B cell (primary cell): ENCODE data around the gene GPR146. TPM values are rescaled to one million over a fixed set of nuclear protein-coding genes. Genes with fewer than 3 reads are reported as not detected.

Source experiments
- ATAC-seq: fragments of 200-7000 bp; cut with Tn5 transposase; one replicate; pipeline ENCODE4 v1.10.0; 2021; ENCODE audit warnings: low read depth, mild to moderate bottlenecking, moderate number of reproducible peaks, moderate library complexity
- CTCF ChIA-PET: fragments of 350-600 bp; sonication (Branson Sonifier 250); formaldehyde crosslinking; loops from one replicate; lab custom pipeline; 2021; ENCODE audit warnings: antibody characterized with exemption, inconsistent platforms; lab: Charles Lee
- POLR2A ChIA-PET: fragments of 350-600 bp; sonication (Branson Sonifier 250); formaldehyde crosslinking; loops from one replicate; lab custom pipeline; 2021; ENCODE audit warnings: antibody characterized with exemption; lab: Charles Lee
- DNase-seq: peaks from one replicate; pipeline ENCODE4 v3.0.0; 2013
- H2AFZ ChIP-seq: 2 replicates; pipeline ENCODE4 v1.6.1; 2012; ENCODE audit warnings: mild to moderate bottlenecking, low read depth, low read length; ENCODE audit not compliant: insufficient read depth, poor library complexity, severe bottlenecking
- H3K27ac ChIP-seq, 2 donors: 1 replicate in 1 of 2; 2 replicates in 1 of 2; pipeline ENCODE4 v1.5.1; 2012 to 2013; ENCODE audit warnings: low read length in 2 of 2, mild to moderate bottlenecking in 2 of 2, moderate library complexity in 1 of 2
- H3K27me3 ChIP-seq, 4 experiments: fragments of 200-600 bp in 1 of 4; sonication (generic) in 1 of 4; replicated peaks in 1 of 4; 1 replicate in 2 of 4; 2 replicates in 2 of 4; pipeline versions ENCODE4 v1.6.1 to v1.7.0; 2013 to 2016; ENCODE audit warnings: low read length in 3 of 4, mild to moderate bottlenecking in 2 of 4, mixed read lengths in 1 of 4, moderate library complexity in 1 of 4; ENCODE audit not compliant: insufficient read depth in 4 of 4, control insufficient read depth in 3 of 4; ENCODE audit errors: control extremely low read depth in 1 of 4
- H3K36me3 ChIP-seq, 2 experiments: replicated peaks in 1 of 2; 1 replicate in 1 of 2; 2 replicates in 1 of 2; pipeline versions ENCODE4 v1.6.1 to v1.7.1; 2013; ENCODE audit warnings: low read length in 1 of 2; ENCODE audit not compliant: insufficient read depth in 2 of 2, control insufficient read depth in 1 of 2; ENCODE audit errors: control extremely low read depth in 1 of 2, extremely low read depth in 1 of 2
- H3K4me1 ChIP-seq, 2 donors: fragments of 200-600 bp in 1 of 2; sonication (generic) in 1 of 2; 1 replicate in 1 of 2; 2 replicates in 1 of 2; pipeline versions ENCODE4 v1.5.1 to v1.6.1; 2013 to 2017; ENCODE audit warnings: low read length in 2 of 2; ENCODE audit not compliant: control insufficient read depth in 2 of 2, insufficient read depth in 2 of 2
- H3K4me2 ChIP-seq: replicated peaks from 2 replicates; pipeline ENCODE3; 2012; ENCODE audit warnings: mild to moderate bottlenecking, low read depth, low read length; ENCODE audit not compliant: poor library complexity, severe bottlenecking
- H3K4me3 ChIP-seq, 5 experiments: fragments of 200-600 bp in 1 of 5; sonication (generic) in 1 of 5; 1 replicate in 3 of 5; 2 replicates in 2 of 5; pipeline versions ENCODE4 v1.5.1 to v1.7.0; 2011 to 2016; ENCODE audit warnings: low read length in 4 of 5, mild to moderate bottlenecking in 4 of 5, low read depth in 2 of 5, control low read depth in 1 of 5, moderate library complexity in 1 of 5; ENCODE audit not compliant: insufficient read depth in 1 of 5; ENCODE audit errors: control extremely low read depth in 1 of 5, extremely low read depth in 1 of 5
- H3K79me2 ChIP-seq: fragments of 200-600 bp; sonication (generic); one replicate; pipeline ENCODE4 v1.6.0; 2016; ENCODE audit warnings: low read length; ENCODE audit not compliant: control insufficient read depth, insufficient read depth
- H3K9ac ChIP-seq: fragments of 200-600 bp; sonication (generic); 2 replicates; pipeline ENCODE4 v1.6.1; 2017; ENCODE audit warnings: mild to moderate bottlenecking, low read length, moderate library complexity
- H3K9me3 ChIP-seq, 3 donors: one replicate each; pipeline versions ENCODE4 v1.6.1 to v1.7.1; 2013; ENCODE audit warnings: low read length in 2 of 3; ENCODE audit not compliant: control insufficient read depth in 2 of 3, insufficient read depth in 1 of 3; ENCODE audit errors: control extremely low read depth in 1 of 3
- H4K20me1 ChIP-seq: 2 replicates; pipeline ENCODE4 v1.6.0; 2012; ENCODE audit warnings: mild to moderate bottlenecking, low read length; ENCODE audit not compliant: insufficient read depth, control insufficient read depth, poor library complexity, severe bottlenecking
- H3K27ac Mint-ChIP-seq: one replicate; pipeline ENCODE4 v1.8.0; 2021; ENCODE audit warnings: mixed read lengths
- H3K27me3 Mint-ChIP-seq: one replicate; pipeline ENCODE4 v1.8.0; 2021; ENCODE audit warnings: mixed read lengths
- H3K4me1 Mint-ChIP-seq: one replicate; pipeline ENCODE4 v1.8.0; 2021; ENCODE audit warnings: mixed read lengths
- H3K4me3 Mint-ChIP-seq: one replicate; pipeline ENCODE4 v1.8.0; 2021; ENCODE audit warnings: mixed read lengths
- H3K9me3 Mint-ChIP-seq: one replicate; pipeline ENCODE4 v1.8.0; 2022; ENCODE audit warnings: mixed read lengths; ENCODE audit not compliant: insufficient read depth
- EZH2 ChIP-seq: IDR thresholded peaks from 2 replicates; pipeline ENCODE4 v1.6.1; 2012; ENCODE audit warnings: borderline replicate concordance, low read depth, mild to moderate bottlenecking, moderate library complexity, low read length; ENCODE audit not compliant: insufficient read depth, poor library complexity, severe bottlenecking
- WGBS: methylation state at CpG from one replicate; pipeline ENCODE4 v1.1.5; 2013; ENCODE audit warnings: missing lambda C conversion rate; ENCODE audit not compliant: insufficient coverage; 5-methylcytosine and 5-hydroxymethylcytosine counted together
- intact Hi-C: fragments of 100-400 bp; cut with micrococcal nuclease; formaldehyde crosslinking; loops from one replicate; pipeline ENCODE4 v1.10.0; 2022
- polyA plus RNA-seq: library from polyadenylated mRNA; depleted of rRNA; stranded (reverse); fragments of >200 nt; gene quantifications from 2 replicates; pipeline ENCODE4 v1.2.3, GENCODE V29; 2012
- total RNA-seq, 2 donors: library from RNA; stranded (reverse); fragments of 120-200 nt in 1 of 2; gene quantifications; 1 replicate in 1 of 2; 2 replicates in 1 of 2; pipeline versions ENCODE4 v1.2.3 to v1.2.4, GENCODE V29; 2013 to 2022
- TF ChIP-seq, protein P1 (sequence below): fragments of 200-600 bp; IDR thresholded peaks from one replicate; pipeline ENCODE4 v1.8.0; 2022; ENCODE audit warnings: antibody characterized with exemption, mild to moderate bottlenecking

The GPR146 gene
- total and polyA plus RNA-seq, 2 donors (not counting 1 experiment from before 2014, with no cell fraction given): 4.2 to 45.4 TPM

DNA sequence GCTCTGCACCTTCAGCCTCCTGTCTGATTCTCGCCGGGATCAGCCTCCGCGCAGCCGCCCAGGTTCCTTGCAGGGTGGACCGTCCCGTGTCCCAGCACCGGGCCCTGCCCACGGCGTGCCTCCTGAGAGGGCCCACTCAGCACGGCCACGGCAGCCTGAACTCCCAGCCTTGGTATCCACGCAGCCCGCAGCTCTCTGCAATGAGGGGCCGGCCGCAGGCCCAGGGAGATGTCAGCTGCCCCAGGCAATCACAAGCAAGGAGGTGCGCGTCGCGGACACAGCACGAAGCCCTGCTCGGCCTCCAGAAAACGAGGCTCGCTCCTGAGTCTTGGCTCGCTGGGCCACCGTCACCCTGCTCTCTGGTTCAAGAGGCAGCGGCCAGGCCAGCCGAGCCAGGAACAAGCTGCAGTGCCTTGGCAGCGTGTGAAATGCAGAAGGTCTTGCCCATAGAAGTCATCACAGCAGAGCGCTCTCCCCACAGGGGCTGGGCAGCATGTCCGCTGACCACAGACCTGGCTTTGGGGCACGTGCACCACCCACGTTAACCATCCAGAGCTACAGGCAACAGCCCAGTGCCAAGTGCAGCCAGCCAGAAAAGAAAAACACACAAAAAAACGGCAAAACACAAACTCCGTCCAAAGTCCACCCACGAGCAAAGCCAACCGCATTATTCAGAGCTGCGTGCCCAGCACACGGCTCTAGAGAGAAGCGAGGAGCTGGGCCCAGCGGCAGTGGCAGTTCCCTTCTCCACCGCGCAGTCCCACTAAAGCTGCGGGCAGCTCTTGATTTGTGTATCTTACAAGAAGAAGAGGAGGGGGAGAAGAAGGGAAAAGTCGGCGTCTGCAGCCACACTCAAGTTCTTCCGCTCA, 57.5 kb downstream of the GPR146 start:
- no peaks in the 10 kb centered on the region for H3K36me3 ChIP-seq
- H4K20me1 ChIP-seq: no peaks in the 10 kb centered on the region
- ATAC-seq (no peak), DNase-seq (no peak)
- peaks cover 0 to 6% (median 2%) of the 10 kb centered on the region in 4 experiments for H3K27me3 ChIP-seq
- TF ChIP-seq EZH2: no peak
- TF ChIP-seq, protein P1, sequence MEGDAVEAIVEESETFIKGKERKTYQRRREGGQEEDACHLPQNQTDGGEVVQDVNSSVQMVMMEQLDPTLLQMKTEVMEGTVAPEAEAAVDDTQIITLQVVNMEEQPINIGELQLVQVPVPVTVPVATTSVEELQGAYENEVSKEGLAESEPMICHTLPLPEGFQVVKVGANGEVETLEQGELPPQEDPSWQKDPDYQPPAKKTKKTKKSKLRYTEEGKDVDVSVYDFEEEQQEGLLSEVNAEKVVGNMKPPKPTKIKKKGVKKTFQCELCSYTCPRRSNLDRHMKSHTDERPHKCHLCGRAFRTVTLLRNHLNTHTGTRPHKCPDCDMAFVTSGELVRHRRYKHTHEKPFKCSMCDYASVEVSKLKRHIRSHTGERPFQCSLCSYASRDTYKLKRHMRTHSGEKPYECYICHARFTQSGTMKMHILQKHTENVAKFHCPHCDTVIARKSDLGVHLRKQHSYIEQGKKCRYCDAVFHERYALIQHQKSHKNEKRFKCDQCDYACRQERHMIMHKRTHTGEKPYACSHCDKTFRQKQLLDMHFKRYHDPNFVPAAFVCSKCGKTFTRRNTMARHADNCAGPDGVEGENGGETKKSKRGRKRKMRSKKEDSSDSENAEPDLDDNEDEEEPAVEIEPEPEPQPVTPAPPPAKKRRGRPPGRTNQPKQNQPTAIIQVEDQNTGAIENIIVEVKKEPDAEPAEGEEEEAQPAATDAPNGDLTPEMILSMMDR: no peak
- peak overlapping the region; percentile 59 for H3K4me3 Mint-ChIP-seq
- 97% methylated on average over 43 of the region's 47 CpGs for WGBS
- H2AFZ ChIP-seq: no peak overlapping the region
- intact Hi-C loops: loop anchor here (2.0 kb wide), 1 partner anchor 17 kb away; no protein-coding TSS in a partner anchor
- ChIA-PET CTCF (interaction anchor here (0.7 to 4.7 kb wide), 4 partner anchors 15 to 109 kb away, joined by 3 to 20 read pairs (median 4); no protein-coding TSS in a partner anchor), POLR2A (interaction anchor here (2.0 kb wide), 1 partner anchor 36 kb away, joined by 5 read pairs; a partner anchor contains a TSS)
- peaks cover 0 to 12% (median 0%) of the 10 kb centered on the region in 3 donors for H3K9me3 ChIP-seq
- H3K9me3 Mint-ChIP-seq: no peaks in the 10 kb centered on the region
- peaks cover 35% of the 10 kb centered on the region for H3K4me1 Mint-ChIP-seq
- H3K27ac Mint-ChIP-seq: no peak overlapping the region
- H3K9ac ChIP-seq: no peak overlapping the region
- peaks cover 7 to 31% of the 10 kb centered on the region in 2 donors for H3K4me1 ChIP-seq
- no peak overlapping the region for H3K4me2 ChIP-seq
- H3K4me3 ChIP-seq: no peak overlapping the region
- H3K27ac ChIP-seq: no peak overlapping the region
- H3K27me3 Mint-ChIP-seq: peaks cover 7% of the 10 kb centered on the region
- peaks cover 8% of the 10 kb centered on the region for H3K79me2 ChIP-seq
